Kidney epithelial cell (primary cell): Measurements from ENCODE around the gene AP5M1. TPM values are rescaled to one million over a fixed set of nuclear protein-coding genes. Genes with fewer than 3 reads are reported as not detected.
A peak's percentile ranks its signal among the peaks of the same experiment; 100 is the strongest.

ENCODE experiments used
- DNase-seq: peaks from one replicate; pipeline ENCODE4 v3.0.0-alpha.2; 2010; ENCODE audit warnings: low read depth
- H3K27me3 ChIP-seq: 2 replicates; pipeline ENCODE4 v1.6.0; 2011; ENCODE audit warnings: low read length; ENCODE audit not compliant: control insufficient read depth, insufficient read depth
- H3K36me3 ChIP-seq: 2 replicates; pipeline ENCODE4 v1.5.1; 2011; ENCODE audit warnings: low read length; ENCODE audit not compliant: control insufficient read depth, insufficient read depth
- H3K4me3 ChIP-seq: 2 replicates; pipeline ENCODE4 v1.5.1; 2011; ENCODE audit warnings: low read depth, mild to moderate bottlenecking, control low read depth, low read length
- total RNA-seq: library from RNA; depleted of rRNA; stranded (reverse); fragments of >200 nt; gene quantifications from 2 replicates; pipeline ENCODE4 v1.2.3, GENCODE V29; 2015
- TF ChIP-seq, protein P1 (sequence below): IDR thresholded peaks from 2 replicates; pipeline ENCODE4 v1.5.1; 2011; ENCODE audit warnings: mild to moderate bottlenecking, moderate library complexity, low read length, control low read depth, inconsistent platforms; ENCODE audit not compliant: insufficient read depth, poor library complexity, severe bottlenecking

The AP5M1 gene
- total RNA-seq, 1 donor from 2014 or later, result 22.6 TPM

- TF ChIP-seq, protein P1, sequence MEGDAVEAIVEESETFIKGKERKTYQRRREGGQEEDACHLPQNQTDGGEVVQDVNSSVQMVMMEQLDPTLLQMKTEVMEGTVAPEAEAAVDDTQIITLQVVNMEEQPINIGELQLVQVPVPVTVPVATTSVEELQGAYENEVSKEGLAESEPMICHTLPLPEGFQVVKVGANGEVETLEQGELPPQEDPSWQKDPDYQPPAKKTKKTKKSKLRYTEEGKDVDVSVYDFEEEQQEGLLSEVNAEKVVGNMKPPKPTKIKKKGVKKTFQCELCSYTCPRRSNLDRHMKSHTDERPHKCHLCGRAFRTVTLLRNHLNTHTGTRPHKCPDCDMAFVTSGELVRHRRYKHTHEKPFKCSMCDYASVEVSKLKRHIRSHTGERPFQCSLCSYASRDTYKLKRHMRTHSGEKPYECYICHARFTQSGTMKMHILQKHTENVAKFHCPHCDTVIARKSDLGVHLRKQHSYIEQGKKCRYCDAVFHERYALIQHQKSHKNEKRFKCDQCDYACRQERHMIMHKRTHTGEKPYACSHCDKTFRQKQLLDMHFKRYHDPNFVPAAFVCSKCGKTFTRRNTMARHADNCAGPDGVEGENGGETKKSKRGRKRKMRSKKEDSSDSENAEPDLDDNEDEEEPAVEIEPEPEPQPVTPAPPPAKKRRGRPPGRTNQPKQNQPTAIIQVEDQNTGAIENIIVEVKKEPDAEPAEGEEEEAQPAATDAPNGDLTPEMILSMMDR, result peak; percentile 28
- no peak overlapping the region for H3K4me3 ChIP-seq
- H3K27me3 ChIP-seq, result no peaks in the 10 kb centered on the region
- H3K36me3 ChIP-seq, result no peaks in the 10 kb centered on the region
- no peak for DNase-seq
Observed at GRCh38 chr14:57293866-57294837, 25.4 kb downstream of the AP5M1 start.

DNA sequence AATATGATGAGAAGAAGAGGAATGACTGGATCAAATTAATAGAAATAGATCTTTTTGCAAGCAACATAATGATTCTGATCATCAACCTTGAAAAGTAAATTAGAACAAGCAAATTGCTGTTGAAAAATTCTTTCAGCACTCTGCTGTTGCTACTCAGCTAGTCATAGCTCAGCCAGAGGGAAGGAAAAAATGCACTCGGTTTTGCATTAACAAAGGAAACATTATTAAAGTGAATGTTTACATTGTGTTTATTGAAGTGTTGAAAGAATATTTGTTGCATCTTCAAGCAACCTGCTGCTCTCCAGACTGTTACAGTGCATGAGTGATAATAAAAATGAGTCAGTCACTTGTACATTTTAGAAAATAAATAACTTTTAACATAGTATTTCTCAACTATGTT is 26.5 kb downstream of the AP5M1 start:
- Histone ChIP-seq H3K27me3 (no peaks in the 10 kb centered on the region), H3K36me3 (no peaks in the 10 kb centered on the region), H3K4me3 (no peak overlapping the region)
- TF ChIP-seq, protein P1, result no peak
- DNase-seq, result no peak

GRCh38 chr14:57297852-57298251 is 29.1 kb downstream of the AP5M1 start:
- no peak for DNase-seq
- TF ChIP-seq, protein P1, result no peak
- H3K4me3 ChIP-seq, result no peak overlapping the region
- no peaks in the 10 kb centered on the region for H3K27me3 ChIP-seq
- H3K36me3 ChIP-seq, result no peaks in the 10 kb centered on the region

GRCh38 chr14:57299511-57299910 is 30.7 kb downstream of the AP5M1 start:
- TF ChIP-seq, protein P1, result no peak
- H3K36me3 ChIP-seq, result no peaks in the 10 kb centered on the region
- H3K27me3 ChIP-seq, result no peaks in the 10 kb centered on the region
- DNase-seq, result no peak
- H3K4me3 ChIP-seq, result no peak overlapping the region

- DNase-seq, result no peak
- TF ChIP-seq, protein P1, result no peak
- Histone ChIP-seq H3K27me3 (no peaks in the 10 kb centered on the region), H3K36me3 (no peaks in the 10 kb centered on the region), H3K4me3 (no peak overlapping the region)
Observed at GRCh38 chr14:57302883-57303282, 34.1 kb downstream of the AP5M1 start.
